ENCODE data around the gene ZNF341. TPM values are rescaled to one million over a fixed set of nuclear protein-coding genes. Genes with fewer than 3 reads are reported as not detected.

ZNF341 gene
- total RNA-seq, 4 donors from 2014 or later = 4.6 to 7.6 (median 5.8) TPM

DNA sequence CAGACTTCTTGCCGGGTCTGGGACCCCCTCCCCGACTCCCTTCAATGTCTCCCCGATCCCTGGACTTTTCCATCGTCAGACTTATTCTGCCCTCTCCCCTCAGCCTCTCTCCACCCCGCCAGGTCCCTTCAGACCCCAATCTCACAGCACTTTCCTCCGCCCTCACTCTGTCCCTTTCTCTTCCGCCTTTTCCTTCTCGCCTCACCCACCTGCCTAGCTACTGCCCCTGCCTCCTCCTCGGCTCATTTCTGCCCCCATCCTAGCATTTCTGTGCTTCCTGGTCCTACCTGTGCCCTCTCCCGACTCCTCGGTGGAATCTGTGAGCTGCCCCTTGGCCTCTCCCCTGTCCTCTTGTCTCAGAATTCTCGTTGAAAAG, 80.0 kb downstream of the ZNF341 start:
- H3K27me3 ChIP-seq = no peaks in the 10 kb centered on the region
- H3K36me3 ChIP-seq = no peaks in the 10 kb centered on the region
- peak overlapping the region; percentile 96 for H3K27ac ChIP-seq
- no peak for DNase-seq (ENCODE audit: low spot score in 2 of 2)
- H3K9me3 ChIP-seq = no peaks in the 10 kb centered on the region
- TF ChIP-seq POLR2A (IDR thresholded peaks at IDR 0.05) (no peak), POLR2AphosphoS5 (IDR thresholded peaks at IDR 0.05) (no peak), EP300 (IDR thresholded peaks at IDR 0.05) (no peak)
- TF ChIP-seq, protein P1, sequence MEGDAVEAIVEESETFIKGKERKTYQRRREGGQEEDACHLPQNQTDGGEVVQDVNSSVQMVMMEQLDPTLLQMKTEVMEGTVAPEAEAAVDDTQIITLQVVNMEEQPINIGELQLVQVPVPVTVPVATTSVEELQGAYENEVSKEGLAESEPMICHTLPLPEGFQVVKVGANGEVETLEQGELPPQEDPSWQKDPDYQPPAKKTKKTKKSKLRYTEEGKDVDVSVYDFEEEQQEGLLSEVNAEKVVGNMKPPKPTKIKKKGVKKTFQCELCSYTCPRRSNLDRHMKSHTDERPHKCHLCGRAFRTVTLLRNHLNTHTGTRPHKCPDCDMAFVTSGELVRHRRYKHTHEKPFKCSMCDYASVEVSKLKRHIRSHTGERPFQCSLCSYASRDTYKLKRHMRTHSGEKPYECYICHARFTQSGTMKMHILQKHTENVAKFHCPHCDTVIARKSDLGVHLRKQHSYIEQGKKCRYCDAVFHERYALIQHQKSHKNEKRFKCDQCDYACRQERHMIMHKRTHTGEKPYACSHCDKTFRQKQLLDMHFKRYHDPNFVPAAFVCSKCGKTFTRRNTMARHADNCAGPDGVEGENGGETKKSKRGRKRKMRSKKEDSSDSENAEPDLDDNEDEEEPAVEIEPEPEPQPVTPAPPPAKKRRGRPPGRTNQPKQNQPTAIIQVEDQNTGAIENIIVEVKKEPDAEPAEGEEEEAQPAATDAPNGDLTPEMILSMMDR (IDR thresholded peaks at IDR 0.05) = no peak
- H3K4me1 ChIP-seq = peaks cover 47% of the 10 kb centered on the region
- 2% methylated on average over 12 of the region's 12 CpGs for WGBS
- peak overlapping the region; percentile 75 for H3K4me3 ChIP-seq

DNA sequence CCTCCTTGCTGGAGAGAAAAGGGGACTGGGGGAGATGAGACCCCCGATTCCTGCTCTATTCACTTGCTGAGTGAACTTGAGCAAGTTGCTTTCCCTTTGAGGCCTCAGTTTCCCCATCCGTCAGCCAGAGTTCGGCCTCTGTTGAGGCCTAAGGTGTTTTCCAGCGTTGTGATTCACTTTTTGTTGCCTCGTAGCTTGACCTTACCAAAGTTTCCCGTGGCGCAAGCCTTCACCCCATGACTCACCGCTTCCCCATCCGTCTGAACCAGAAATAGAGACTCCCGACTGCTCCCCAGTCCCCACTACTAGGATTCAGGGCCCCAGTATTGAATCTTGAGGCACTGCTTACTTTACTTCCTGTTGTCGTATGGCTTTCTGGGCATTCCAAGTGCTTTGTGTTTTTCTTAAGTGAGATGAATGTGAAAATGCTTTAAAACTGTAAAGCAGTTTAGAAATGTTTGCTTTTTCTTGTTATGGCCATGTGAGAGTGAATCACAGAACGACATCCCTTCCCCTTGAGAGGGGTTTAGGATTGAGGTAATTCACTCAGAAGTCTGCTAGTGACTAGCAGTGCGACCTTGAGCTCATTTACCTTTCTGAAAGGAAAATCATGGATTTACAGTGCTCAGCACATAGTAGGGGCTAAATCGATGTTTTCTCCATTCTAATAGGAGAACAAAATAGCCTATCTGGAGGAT, 80.5 kb downstream of the ZNF341 start:
- Histone ChIP-seq H3K27me3 (no peaks in the 10 kb centered on the region), H3K4me3 (peak overlapping the region; percentile 75), H3K4me1 (peaks cover 51% of the 10 kb centered on the region), H3K36me3 (no peaks in the 10 kb centered on the region), H3K9me3 (no peaks in the 10 kb centered on the region), H3K27ac (peak overlapping the region; percentile 96)
- TF ChIP-seq, protein P1 (IDR thresholded peaks at IDR 0.05) = no peak
- TF ChIP-seq POLR2AphosphoS5 (IDR thresholded peaks at IDR 0.05) (peak in 1 of 3 donors; percentile 21), POLR2A (IDR thresholded peaks at IDR 0.05) (peak in 1 of 2 donors; percentile 26), EP300 (IDR thresholded peaks at IDR 0.05) (no peak)
- WGBS = 4% methylated on average over 14 of the region's 14 CpGs
- peak in 1 of 2 donors; percentile 85 for DNase-seq (ENCODE audit: low spot score in 2 of 2)

DNA sequence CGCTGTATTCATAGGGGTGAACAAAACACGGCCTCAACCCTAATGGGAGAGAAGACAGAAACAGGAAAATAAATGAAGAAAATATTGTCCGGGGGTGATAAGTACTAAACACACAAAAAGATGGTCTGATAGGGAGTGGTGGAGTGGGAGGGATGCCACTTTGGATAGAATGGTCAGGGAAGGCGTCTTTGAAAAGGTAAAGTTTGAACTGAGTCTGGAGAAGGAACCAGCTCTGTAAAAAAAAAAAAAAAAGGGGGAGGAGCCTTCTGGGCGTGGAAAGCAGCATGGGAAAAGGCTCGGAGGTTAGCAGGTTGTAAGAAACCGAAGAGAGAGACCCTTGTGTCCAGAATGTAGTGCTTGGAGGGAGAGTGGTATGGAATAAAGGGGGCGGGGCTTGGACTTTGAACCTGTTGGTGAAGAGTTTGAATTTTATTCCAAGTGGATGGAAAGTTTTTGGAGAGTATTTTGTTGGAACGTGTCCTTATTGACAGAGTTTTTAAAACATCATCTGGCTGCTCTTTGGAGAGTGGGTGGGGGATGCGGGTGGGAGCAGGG, 81.2 kb downstream of the ZNF341 start:
- no peak for DNase-seq (ENCODE audit: low spot score in 2 of 2)
- Histone ChIP-seq H3K36me3 (no peaks in the 10 kb centered on the region), H3K9me3 (no peaks in the 10 kb centered on the region), H3K27me3 (no peaks in the 10 kb centered on the region), H3K4me3 (peak overlapping the region; percentile 75), H3K27ac (peak overlapping the region; percentile 96), H3K4me1 (peaks cover 58% of the 10 kb centered on the region)
- WGBS = 21% methylated on average over 10 of the region's 10 CpGs
- no peak for TF ChIP-seq EP300 (IDR thresholded peaks at IDR 0.05)
- TF ChIP-seq POLR2A (IDR thresholded peaks at IDR 0.05) = no peak
- TF ChIP-seq, protein P1 (IDR thresholded peaks at IDR 0.05) = no peak
- no peak for TF ChIP-seq POLR2AphosphoS5 (IDR thresholded peaks at IDR 0.05)

DNA sequence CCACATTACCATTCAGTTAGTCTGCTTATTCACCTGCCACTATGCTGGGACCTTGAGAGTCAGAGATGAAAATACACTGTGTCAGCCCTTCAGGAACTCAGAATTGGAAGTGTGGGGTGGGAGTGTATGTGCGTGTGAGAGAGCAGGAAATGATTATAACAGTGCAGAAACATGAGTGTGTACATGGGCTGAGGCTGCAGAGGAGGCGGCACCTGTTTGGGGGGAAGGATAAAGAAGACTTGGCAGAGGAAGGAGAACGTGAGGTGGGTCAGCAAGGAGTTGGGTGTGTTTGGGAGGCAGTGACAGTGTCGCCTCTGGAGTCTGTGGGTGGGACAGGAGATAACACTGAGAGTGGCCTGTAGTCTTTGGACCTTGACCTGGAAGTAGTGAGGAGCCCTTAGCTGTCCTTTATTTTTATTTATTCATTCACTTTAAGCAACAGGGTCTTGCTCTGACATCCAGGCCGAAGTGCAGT, 82.5 kb downstream of the ZNF341 start:
- Histone ChIP-seq H3K4me1 (peaks cover 62% of the 10 kb centered on the region), H3K27me3 (no peaks in the 10 kb centered on the region), H3K9me3 (no peaks in the 10 kb centered on the region), H3K4me3 (no peak overlapping the region), H3K27ac (no peak overlapping the region), H3K36me3 (no peaks in the 10 kb centered on the region)
- no peak for DNase-seq (ENCODE audit: low spot score in 2 of 2)
- TF ChIP-seq, protein P1 (IDR thresholded peaks at IDR 0.05) = no peak
- TF ChIP-seq POLR2A (IDR thresholded peaks at IDR 0.05) (no peak), POLR2AphosphoS5 (IDR thresholded peaks at IDR 0.05) (no peak), EP300 (IDR thresholded peaks at IDR 0.05) (no peak)
- 68% methylated on average over 5 of the region's 5 CpGs for WGBS

DNA sequence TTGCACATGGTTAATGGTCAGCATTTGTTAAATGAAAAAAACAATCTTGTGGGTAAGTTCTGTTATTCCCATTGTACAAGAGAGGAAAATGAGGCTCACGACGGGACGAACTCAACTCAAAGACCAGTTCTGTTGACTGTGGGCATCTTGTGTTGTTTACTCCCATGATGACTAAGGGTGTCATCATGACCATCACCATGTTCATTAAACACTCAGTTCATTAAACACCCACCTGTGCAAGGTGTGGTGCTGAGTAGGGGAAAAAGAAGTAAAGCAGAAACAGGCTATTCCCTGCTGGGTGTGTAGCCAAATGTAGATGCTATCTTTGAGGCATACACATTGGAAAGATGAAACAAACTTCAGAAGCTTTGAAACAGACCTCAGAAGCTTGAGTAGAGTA, 83.9 kb downstream of the ZNF341 start:
- H3K27ac ChIP-seq = no peak overlapping the region
- no peak for DNase-seq (ENCODE audit: low spot score in 2 of 2)
- no peak for TF ChIP-seq EP300 (IDR thresholded peaks at IDR 0.05)
- TF ChIP-seq POLR2A (IDR thresholded peaks at IDR 0.05) = no peak
- TF ChIP-seq, protein P1 (IDR thresholded peaks at IDR 0.05) = no peak
- TF ChIP-seq POLR2AphosphoS5 (IDR thresholded peaks at IDR 0.05) = no peak

More for the DNA sequence above, 83.9 kb downstream of the ZNF341 start:
- H3K9me3 ChIP-seq = no peaks in the 10 kb centered on the region
- H3K27me3 ChIP-seq = no peaks in the 10 kb centered on the region
- 82% methylated on average over 3 of the region's 3 CpGs for WGBS
- no peaks in the 10 kb centered on the region for H3K36me3 ChIP-seq
- peaks cover 65% of the 10 kb centered on the region for H3K4me1 ChIP-seq
- H3K4me3 ChIP-seq = no peak overlapping the region
